HepG2 (cell line): ENCODE data around the gene GSTK1. TPM values are rescaled to one million over a fixed set of nuclear protein-coding genes. Genes with fewer than 3 reads are reported as not detected.
A peak's percentile ranks its signal among the peaks of the same experiment; 100 is the strongest.

Experiments used
- EEA1 ChIP-seq: sonication (generic); formaldehyde crosslinking; IDR thresholded peaks from 2 replicates; pipeline ENCODE4 v1.5.1; 2020; ENCODE audit warnings: mild to moderate bottlenecking, missing genetic modification reagents, borderline replicate concordance
- JUNB ChIP-seq: sonication (generic); formaldehyde crosslinking; IDR thresholded peaks from 2 replicates; pipeline ENCODE4 v1.8.0; 2022; ENCODE audit warnings: missing genetic modification reagents, mild to moderate bottlenecking, borderline replicate concordance
- KAT2B ChIP-seq: fragments of 150-350 bp; IDR thresholded peaks from 2 replicates; pipeline ENCODE4 v1.6.1; 2014; ENCODE audit warnings: low read depth, low read length, borderline replicate concordance
- KAT7 ChIP-seq: IDR thresholded peaks from 2 replicates; pipeline ENCODE4 v1.6.1; 2018; ENCODE audit warnings: borderline replicate concordance, missing compliant biosample characterization
- KDM6A ChIP-seq: IDR thresholded peaks from 2 replicates; pipeline ENCODE4 v1.6.1; 2016; ENCODE audit warnings: low read depth
- MTF1 ChIP-seq: sonication (generic); formaldehyde crosslinking; IDR thresholded peaks from 2 replicates; pipeline ENCODE4 v1.5.0; 2020; ENCODE audit warnings: missing genetic modification reagents
- PAF1 ChIP-seq: IDR thresholded peaks from 2 replicates; pipeline ENCODE4 v1.6.1; 2016; ENCODE audit warnings: missing genetic modification reagents, missing compliant biosample characterization
- PAWR ChIP-seq: sonication (generic); formaldehyde crosslinking; IDR thresholded peaks from 2 replicates; pipeline ENCODE4 v1.4.0; 2020; ENCODE audit warnings: missing genetic modification reagents, mild to moderate bottlenecking, borderline replicate concordance
- SMC3 ChIP-seq: IDR thresholded peaks from 2 replicates; pipeline ENCODE4 v1.6.1; 2011; ENCODE audit warnings: low read length, improper control_type of control experiment
- ZBTB20 ChIP-seq: sonication (generic); formaldehyde crosslinking; IDR thresholded peaks from 2 replicates; pipeline ENCODE4 v1.8.1; 2023; ENCODE audit warnings: missing genetic modification reagents, low read depth, mild to moderate bottlenecking, borderline replicate concordance
- ZNF292 ChIP-seq: sonication (generic); formaldehyde crosslinking; IDR thresholded peaks from 2 replicates; pipeline ENCODE4 v1.8.1; 2022; ENCODE audit warnings: mild to moderate bottlenecking, low read depth, missing genetic modification reagents, borderline replicate concordance
- ZNF484 ChIP-seq: sonication (generic); formaldehyde crosslinking; IDR thresholded peaks from 2 replicates; pipeline ENCODE4 v1.5.1; 2020; ENCODE audit warnings: mild to moderate bottlenecking, low read depth, missing genetic modification reagents, borderline replicate concordance
- ZNF724P ChIP-seq: sonication (generic); formaldehyde crosslinking; IDR thresholded peaks from 2 replicates; pipeline ENCODE4 v1.8.0; 2022; ENCODE audit warnings: missing genetic modification reagents, borderline replicate concordance
- ZNF782 ChIP-seq: sonication (generic); formaldehyde crosslinking; IDR thresholded peaks from 2 replicates; pipeline ENCODE4 v1.4.0; 2020; ENCODE audit warnings: missing genetic modification reagents, mild to moderate bottlenecking, borderline replicate concordance
- polyA plus RNA-seq, 8 experiments: library from polyadenylated mRNA; depleted of rRNA in 3 of 8; stranded (reverse) in 7 of 8; unstranded in 1 of 8; fragments of >200 nt; fragmentation: Illumina TruSeq in 4 of 8; extraction: Trizol in 4 of 8; gene quantifications; 2 replicates each; pipeline versions ENCODE4 v1.2.1 to v1.2.3, GENCODE V29; 2011 to 2016; ENCODE audit warnings: low read depth in 4 of 8, missing spikeins in 1 of 8, mixed read lengths in 1 of 8; ENCODE audit not compliant: insufficient read depth in 1 of 8
- total RNA-seq, 5 experiments: library from RNA; depleted of rRNA; stranded (reverse); fragments of >200 nt; fragmentation: Illumina TruSeq; extraction: Trizol; gene quantifications; 2 replicates each; pipeline ENCODE4 v1.2.3, GENCODE V29; 2016; ENCODE audit warnings: low read depth in 1 of 5
- TF ChIP-seq, protein P1 (sequence below): sonication (generic); formaldehyde crosslinking; IDR thresholded peaks from 2 replicates; pipeline ENCODE4 v1.4.0; 2020; ENCODE audit warnings: missing genetic modification reagents, borderline replicate concordance
- TF ChIP-seq, protein P2 (sequence below): sonication (generic); formaldehyde crosslinking; conservative IDR thresholded peaks from 2 replicates; pipeline ENCODE4 v1.8.1; 2023; ENCODE audit warnings: missing genetic modification reagents
- TF ChIP-seq, protein P3 (sequence below): sonication (generic); formaldehyde crosslinking; IDR thresholded peaks from 2 replicates; pipeline ENCODE4 v1.4.0; 2020; ENCODE audit warnings: missing genetic modification reagents
- TF ChIP-seq, protein P4 (sequence below): sonication (generic); formaldehyde crosslinking; IDR thresholded peaks from 2 replicates; pipeline ENCODE4 v1.5.0; 2020; ENCODE audit warnings: missing genetic modification reagents
- TF ChIP-seq, protein P5 (sequence below): sonication (generic); formaldehyde crosslinking; IDR thresholded peaks from 2 replicates; pipeline ENCODE4 v1.8.1; 2023; ENCODE audit warnings: mild to moderate bottlenecking, missing genetic modification reagents

GSTK1 gene
- total and polyA plus RNA-seq, 2 of the 13 experiments (the other 11 are each of a cell fraction or from before 2014, with no cell fraction given): 64.6 to 92.1 TPM

DNA sequence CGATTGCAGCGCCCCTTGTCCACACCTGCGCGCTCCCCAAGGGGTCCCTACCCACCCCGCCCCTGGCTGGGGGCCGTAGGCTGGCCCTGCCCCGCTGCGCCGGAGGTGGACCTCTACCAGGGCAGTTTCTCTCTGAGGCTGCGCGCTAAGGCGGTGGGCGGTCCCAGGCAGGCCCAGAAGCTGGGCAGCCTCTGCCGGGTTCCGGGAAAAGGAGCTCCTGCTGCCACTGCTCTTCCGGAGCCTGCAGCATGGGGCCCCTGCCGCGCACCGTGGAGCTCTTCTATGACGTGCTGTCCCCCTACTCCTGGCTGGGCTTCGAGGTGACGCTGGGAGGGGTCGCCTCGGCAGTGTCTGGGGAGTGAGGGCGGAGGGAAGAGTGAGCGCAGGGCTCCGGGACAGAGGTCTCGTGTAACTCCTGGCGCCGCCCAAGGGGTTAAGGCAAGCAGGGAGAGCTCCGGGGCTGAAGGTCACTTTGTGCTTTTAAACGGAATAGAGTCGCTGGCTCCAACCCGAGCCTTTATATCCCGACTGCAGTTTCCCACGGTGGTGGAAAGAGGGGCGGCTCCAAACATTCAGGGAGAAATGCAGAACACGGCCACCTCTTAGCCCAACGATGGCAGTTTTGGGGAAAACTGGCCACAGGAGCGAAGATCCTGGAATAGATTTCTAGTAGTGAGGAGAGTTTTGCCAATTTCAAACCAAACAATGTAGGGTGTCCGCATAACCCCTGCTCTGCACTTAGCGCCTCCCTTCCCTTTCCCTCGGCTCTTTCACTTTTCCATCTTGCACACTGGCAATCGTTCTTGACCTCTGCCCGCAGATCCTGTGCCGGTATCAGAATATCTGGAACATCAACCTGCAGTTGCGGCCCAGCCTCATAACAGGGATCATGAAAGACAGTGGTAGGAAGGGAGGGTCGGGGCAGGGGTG, at the start of gene GSTK1 (continued):
- TF ChIP-seq, protein P1, sequence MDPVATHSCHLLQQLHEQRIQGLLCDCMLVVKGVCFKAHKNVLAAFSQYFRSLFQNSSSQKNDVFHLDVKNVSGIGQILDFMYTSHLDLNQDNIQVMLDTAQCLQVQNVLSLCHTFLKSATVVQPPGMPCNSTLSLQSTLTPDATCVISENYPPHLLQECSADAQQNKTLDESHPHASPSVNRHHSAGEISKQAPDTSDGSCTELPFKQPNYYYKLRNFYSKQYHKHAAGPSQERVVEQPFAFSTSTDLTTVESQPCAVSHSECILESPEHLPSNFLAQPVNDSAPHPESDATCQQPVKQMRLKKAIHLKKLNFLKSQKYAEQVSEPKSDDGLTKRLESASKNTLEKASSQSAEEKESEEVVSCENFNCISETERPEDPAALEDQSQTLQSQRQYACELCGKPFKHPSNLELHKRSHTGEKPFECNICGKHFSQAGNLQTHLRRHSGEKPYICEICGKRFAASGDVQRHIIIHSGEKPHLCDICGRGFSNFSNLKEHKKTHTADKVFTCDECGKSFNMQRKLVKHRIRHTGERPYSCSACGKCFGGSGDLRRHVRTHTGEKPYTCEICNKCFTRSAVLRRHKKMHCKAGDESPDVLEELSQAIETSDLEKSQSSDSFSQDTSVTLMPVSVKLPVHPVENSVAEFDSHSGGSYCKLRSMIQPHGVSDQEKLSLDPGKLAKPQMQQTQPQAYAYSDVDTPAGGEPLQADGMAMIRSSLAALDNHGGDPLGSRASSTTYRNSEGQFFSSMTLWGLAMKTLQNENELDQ: no peak
- no peak for TF ChIP-seq PAF1
- TF ChIP-seq, protein P2, sequence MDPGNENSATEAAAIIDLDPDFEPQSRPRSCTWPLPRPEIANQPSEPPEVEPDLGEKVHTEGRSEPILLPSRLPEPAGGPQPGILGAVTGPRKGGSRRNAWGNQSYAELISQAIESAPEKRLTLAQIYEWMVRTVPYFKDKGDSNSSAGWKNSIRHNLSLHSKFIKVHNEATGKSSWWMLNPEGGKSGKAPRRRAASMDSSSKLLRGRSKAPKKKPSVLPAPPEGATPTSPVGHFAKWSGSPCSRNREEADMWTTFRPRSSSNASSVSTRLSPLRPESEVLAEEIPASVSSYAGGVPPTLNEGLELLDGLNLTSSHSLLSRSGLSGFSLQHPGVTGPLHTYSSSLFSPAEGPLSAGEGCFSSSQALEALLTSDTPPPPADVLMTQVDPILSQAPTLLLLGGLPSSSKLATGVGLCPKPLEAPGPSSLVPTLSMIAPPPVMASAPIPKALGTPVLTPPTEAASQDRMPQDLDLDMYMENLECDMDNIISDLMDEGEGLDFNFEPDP (CRISPR knock-in tag): no peak
- TF ChIP-seq, protein P3, sequence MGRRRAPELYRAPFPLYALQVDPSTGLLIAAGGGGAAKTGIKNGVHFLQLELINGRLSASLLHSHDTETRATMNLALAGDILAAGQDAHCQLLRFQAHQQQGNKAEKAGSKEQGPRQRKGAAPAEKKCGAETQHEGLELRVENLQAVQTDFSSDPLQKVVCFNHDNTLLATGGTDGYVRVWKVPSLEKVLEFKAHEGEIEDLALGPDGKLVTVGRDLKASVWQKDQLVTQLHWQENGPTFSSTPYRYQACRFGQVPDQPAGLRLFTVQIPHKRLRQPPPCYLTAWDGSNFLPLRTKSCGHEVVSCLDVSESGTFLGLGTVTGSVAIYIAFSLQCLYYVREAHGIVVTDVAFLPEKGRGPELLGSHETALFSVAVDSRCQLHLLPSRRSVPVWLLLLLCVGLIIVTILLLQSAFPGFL (CRISPR knock-in tag): no peak
- TF ChIP-seq ZNF292 (CRISPR knock-in tag): peak; percentile 92
- no peak for TF ChIP-seq KDM6A (CRISPR knock-in tag)
- TF ChIP-seq JUNB (CRISPR knock-in tag): no peak
- no peak for TF ChIP-seq EEA1
- TF ChIP-seq, protein P4, sequence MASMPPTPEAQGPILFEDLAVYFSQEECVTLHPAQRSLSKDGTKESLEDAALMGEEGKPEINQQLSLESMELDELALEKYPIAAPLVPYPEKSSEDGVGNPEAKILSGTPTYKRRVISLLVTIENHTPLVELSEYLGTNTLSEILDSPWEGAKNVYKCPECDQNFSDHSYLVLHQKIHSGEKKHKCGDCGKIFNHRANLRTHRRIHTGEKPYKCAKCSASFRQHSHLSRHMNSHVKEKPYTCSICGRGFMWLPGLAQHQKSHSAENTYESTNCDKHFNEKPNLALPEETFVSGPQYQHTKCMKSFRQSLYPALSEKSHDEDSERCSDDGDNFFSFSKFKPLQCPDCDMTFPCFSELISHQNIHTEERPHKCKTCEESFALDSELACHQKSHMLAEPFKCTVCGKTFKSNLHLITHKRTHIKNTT (CRISPR knock-in tag): no peak
- peak; percentile 63; the same call in 1 of the 2 replicates for TF ChIP-seq KAT7 (CRISPR knock-in tag)
- no peak for TF ChIP-seq PAWR
- 0 out of 2 replicates have a peak, but pooled peaks have one; percentile 33 for TF ChIP-seq ZNF724P (CRISPR knock-in tag)
- no peak for TF ChIP-seq MTF1 (CRISPR knock-in tag)
- no peak for TF ChIP-seq SMC3
- TF ChIP-seq, protein P5, sequence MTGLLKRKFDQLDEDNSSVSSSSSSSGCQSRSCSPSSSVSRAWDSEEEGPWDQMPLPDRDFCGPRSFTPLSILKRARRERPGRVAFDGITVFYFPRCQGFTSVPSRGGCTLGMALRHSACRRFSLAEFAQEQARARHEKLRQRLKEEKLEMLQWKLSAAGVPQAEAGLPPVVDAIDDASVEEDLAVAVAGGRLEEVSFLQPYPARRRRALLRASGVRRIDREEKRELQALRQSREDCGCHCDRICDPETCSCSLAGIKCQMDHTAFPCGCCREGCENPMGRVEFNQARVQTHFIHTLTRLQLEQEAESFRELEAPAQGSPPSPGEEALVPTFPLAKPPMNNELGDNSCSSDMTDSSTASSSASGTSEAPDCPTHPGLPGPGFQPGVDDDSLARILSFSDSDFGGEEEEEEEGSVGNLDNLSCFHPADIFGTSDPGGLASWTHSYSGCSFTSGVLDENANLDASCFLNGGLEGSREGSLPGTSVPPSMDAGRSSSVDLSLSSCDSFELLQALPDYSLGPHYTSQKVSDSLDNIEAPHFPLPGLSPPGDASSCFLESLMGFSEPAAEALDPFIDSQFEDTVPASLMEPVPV (CRISPR knock-in tag): 0 out of 2 replicates have a peak, but pooled peaks have one; percentile 40
- no peak for TF ChIP-seq KAT2B
- TF ChIP-seq ZNF782: peak; percentile 86; the same call in 1 of the 2 replicates
- peak; percentile 42; the same call in 1 of the 2 replicates for TF ChIP-seq ZBTB20 (CRISPR knock-in tag)
- no peak for TF ChIP-seq ZNF484
